Hematopoietic multipotent progenitor cell (in vitro differentiated cells): ENCODE data around the gene U2SURP. TPM values are rescaled to one million over a fixed set of nuclear protein-coding genes. Genes with fewer than 3 reads are reported as not detected.
"Not testable (repeated sequence)": the region's sequence is repeated elsewhere in the genome, so short reads cannot be mapped to it uniquely, and the experiment has no call there.

Experiments
- DNase-seq, 3 donors: peaks; one replicate each; pipeline ENCODE4 v3.0.0-alpha.2; 2011 to 2015; ENCODE audit warnings: low read depth in 2 of 3, low spot score in 2 of 3
- total RNA-seq: library from RNA; depleted of rRNA; stranded (reverse); fragments of >200 nt; gene quantifications from one replicate; pipeline ENCODE4 v1.2.3, GENCODE V29; 2012

The U2SURP gene
- total RNA-seq, 1 donor = 23.4 TPM

DNA sequence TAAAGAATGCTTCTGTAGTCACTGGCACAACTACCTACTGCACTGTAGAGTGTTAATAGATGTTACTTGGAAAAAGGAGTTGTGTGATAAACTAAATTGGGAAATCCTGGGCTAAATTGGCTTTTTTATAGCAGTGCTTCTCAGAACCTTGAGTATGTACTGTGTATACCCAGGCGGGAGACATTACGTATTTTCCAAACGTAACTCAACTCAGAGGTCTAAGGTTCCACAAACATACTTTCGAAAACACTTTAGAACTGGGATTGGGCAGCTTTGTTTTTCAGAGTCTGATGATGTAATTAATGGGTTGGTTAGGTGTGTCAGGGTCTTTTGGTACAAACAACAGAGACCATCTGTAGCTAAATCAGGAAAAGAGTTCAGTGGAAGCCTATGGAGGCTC, 64.7 kb downstream of the U2SURP start:
- no peak for DNase-seq

DNA sequence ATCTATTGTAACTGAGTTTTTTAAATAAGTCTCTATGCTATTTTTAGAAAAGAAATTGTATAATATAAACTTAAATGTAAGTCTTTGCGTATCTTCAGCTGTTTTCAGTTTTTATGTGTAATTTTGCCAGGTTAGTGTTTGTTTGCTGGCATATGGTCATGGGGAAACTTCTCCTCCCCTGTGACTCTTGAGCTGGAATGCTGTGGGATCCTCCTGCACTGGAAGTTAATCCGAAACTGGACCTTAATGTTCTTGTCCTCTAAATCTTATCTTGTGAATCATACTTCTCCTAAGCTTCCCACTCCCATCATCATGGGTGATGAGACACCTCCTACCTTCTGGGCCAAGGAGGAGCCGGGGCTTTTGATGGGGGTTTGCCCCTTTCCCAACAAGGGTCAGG, 65.8 kb downstream of the U2SURP start:
- DNase-seq = no peak

DNA sequence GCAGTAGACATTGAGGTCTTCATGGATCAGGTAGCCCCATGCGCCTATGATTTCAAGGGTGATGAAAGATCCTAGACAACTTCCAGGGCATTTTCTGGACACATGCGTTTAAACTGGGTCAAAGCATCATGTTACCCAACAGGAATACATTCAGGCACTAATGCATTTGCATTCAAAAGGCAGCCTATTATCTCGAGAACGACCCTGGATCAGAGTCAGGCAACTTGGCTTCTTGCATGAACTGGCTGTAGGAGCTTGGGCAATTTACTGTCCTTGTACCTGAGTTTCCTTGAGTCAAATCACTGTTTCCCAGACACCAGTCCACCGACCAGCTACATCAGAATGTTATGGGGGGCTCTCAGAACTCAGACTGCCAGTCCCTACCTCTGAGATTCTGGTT, 66.7 kb downstream of the U2SURP start:
- DNase-seq = no peak

DNA sequence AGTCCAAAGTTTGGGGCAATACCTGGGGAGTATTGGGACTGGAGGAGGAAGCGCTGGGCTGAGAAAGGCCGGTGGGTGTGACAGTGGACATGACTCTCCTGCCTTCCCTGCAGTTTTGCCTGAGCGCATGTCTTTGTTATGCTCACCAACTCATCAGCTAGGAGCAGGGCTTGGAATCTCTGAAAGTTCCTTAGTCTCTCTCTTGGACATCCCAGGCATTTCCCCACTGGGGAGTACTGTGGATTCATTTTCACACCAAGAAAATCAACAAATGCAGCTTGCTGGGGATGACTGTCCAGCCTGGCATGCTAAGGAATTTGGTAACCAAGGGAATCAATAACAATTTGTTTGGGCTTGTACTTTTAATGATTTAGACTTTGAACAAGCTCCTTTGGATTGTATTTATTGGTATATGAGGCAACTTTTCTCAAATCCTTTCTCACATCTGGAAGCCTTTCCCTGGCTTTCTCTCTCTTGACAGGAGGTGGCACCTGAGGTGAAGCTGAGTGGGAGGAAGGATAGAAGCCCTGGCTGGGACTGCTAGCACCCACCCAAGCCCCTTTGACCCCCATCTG, 69.7 kb downstream of the U2SURP start:
- DNase-seq = no peak

DNA sequence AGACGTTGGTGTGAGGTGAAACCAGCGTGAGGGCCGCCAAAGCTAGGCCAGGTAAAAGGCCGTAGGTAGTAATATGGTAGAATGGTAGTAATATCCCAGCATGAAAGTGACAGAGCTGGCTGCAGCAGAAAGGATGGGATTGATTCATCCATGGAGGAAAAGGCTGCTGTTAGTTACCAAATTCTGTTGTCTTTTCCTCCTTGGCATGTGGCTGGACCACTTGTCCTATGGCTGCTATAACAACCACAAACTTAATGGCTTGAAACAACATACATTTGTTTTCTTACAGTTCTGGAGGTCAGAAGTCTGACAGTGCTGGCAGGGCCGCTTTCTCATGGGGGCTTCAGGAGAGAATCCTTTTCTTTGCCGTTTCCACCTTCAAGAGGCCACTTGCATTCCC, 70.4 kb downstream of the U2SURP start:
- no peak for DNase-seq

DNA sequence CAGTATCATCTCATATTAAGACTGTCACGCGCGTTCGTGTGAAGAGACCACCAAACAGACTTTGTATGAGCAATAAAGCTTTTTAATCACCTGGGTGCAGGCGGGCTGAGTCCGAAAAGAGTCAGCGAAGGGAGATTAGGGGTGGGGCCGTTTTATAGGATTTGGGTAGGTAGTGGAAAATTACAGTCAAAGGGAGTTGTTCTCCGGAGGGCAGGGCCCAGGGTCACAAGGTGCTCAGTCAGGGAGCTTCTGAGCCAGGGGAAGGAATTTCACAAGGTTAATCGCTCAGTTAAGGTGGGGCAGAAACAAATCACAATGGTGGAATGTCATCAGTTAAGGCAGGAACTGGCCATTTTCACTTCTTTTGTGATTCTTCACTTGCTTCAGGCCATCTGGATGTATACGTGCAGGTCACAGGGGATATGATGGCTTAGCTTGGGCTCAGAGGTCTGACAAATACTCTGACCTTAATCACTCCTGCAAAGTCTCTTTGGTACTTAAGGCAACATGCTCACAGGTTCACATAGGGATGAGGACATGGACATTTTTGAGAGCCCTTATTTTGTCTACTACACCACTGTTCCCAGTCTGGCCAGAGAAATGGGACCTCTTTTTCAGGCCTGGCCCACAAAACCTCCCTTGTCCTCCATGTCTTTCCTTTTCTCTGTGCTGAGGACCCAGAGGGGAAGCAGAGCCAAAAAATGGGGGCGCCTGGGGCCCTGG, 71.1 kb downstream of the U2SURP start:
- not testable (repeated sequence) for DNase-seq

DNA sequence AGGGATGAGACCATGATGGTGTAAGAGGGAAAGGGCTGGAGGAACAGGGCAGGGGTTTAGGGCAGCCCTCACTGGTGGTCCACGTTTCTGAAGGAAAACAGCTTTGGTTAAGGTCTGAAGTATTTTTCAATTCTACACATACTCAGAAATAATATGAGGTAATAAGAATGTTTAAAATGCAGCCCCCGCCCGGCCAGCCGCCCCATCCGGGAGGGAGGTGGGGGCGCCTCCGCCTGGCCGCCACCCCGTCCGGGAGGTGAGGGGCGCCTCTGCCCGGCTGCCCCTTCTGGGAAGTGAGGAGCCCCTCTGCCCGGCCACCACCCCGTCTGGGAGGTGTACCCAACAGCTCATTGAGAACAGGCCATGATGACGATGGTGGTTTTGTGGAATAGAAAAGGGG, 72.2 kb downstream of the U2SURP start:
- DNase-seq = not testable (repeated sequence)

DNA sequence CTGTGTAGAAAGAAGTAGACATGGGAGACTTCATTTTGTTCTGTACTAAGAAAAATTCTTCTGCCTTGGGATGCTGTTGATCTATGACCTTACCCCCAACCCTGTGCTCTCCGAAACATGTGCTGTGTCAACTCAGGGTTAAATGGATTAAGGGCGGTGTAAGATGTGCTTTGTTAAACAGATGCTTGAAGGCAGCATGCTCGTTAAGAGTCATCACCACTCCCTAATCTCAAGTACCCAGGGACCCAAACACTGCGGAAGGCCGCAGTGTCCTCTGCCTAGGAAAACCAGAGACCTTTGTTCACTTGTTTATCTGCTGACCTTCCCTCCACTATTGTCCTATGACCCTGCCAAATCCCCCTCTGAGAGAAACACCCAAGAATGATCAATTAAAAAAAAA, 72.6 kb downstream of the U2SURP start:
- not testable (repeated sequence) for DNase-seq

DNA sequence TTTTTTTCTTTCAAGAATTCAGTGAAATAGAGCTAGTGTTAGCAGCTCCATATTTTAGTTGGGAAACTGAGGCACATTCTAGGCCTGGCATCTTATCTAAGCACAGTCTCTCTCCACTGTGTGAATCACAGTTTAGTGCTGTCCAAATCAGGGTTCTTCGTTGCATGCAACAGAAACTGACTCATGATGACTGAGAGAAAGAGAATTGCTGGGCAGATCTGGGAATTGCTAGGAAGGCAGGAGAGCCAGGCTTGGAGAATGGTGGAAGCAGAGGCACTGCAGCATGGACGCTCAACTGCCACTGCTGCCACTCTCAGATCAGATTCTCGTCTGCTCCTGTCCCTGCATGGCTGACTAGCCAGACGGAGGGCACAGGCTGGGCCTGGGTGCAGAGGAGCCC, 77.5 kb downstream of the U2SURP start:
- DNase-seq = no peak

DNA sequence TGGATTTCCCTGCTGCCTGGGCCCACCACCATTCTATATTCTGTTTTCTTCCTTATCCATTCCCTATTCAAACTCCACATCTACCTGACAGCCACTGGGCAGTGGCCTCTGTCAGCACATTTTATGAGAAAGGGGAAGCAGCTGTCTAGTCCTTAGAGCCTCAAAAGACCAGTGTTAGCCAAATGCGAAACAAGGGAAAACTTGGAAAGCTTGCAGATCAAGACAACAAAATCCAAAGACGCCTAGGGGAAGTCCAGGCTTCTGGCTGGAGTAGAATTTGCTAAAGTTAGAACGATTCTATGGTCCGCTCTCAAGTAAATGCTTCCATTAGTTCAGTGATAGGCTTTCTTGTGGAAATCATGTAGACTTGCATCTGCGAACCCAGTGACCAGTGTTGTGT, 78.8 kb downstream of the U2SURP start:
- DNase-seq = no peak

DNA sequence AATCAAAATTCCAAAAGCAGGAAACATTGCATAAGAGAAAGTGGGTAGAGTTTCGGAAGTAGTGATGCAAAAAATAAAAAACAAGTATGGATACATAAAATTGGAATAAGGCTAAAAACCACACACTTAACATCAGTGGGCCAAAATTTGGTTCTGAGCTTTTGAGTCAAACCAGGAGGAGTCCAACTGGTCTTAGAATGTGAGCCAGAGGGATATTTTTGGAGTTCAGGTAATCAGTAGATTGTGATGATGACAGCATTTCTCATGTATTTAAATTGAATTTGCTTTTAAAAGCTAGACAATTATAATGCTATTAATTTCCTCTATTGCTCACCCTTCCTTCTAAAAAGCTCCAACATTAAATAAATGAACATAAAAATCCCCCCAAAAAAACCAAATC, 80.0 kb downstream of the U2SURP start:
- DNase-seq = no peak

DNA sequence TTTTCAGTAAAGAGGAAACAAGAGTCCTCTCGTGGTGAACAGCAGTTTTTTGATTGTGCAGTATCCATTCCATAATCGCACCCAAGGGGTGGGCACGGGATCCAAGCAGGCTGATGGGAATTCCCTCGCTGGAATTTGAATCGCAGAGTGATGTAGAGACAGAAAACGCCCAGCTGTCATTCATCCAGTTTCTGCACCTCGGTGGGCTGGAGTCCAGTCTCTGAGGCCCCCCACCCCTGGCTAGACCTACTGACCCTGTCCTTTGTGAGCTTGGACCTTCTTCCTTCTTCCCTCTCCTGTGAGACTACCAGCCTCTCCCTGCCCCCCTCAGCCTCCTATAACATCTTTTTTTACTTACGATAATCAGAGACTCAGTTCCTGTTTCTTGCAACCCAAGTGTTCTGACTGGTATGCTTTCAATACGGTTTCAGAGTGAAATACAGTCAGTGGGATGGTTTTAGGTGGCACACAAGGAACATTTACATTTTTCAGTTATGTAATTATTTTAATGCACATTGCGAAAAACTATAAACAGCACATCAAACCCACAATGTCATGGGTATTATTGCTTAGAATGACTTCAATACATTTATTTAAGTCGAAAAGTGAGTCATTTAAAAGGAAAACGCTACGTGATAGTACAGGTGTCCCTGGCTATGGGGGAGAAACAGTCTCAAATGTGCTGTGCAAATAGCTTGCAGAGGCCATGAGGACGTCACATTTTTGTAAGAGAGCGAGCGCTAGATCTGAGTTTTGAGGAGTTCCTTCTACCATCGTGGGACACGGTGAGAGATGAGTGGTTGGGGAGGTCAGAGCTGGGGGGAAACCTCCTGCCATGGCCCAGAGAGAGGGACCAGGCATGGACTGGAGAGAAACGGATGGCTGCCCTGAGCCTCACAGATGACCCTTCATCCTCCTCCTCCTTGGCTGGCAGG, 80.7 kb downstream of the U2SURP start:
- no peak for DNase-seq

DNA sequence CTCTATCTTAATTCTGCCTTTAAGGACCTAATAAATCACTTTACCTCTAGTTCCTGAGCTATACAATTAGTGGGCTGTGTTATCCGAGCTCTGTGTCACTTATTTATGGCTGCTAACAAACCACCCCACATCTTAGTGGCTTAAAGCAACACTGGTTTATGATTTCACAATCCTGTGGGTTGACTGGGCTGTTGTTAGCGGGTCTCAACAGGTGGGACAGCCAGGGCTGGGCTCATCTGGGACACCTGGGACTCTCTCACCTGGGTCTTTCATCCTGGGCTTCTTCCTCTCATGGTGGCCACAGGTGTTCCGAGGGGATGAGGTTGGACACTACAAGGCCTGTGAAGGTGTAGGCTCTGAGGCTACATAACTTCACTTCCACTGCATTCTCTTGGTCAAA, 82.4 kb downstream of the U2SURP start:
- DNase-seq = no peak

DNA sequence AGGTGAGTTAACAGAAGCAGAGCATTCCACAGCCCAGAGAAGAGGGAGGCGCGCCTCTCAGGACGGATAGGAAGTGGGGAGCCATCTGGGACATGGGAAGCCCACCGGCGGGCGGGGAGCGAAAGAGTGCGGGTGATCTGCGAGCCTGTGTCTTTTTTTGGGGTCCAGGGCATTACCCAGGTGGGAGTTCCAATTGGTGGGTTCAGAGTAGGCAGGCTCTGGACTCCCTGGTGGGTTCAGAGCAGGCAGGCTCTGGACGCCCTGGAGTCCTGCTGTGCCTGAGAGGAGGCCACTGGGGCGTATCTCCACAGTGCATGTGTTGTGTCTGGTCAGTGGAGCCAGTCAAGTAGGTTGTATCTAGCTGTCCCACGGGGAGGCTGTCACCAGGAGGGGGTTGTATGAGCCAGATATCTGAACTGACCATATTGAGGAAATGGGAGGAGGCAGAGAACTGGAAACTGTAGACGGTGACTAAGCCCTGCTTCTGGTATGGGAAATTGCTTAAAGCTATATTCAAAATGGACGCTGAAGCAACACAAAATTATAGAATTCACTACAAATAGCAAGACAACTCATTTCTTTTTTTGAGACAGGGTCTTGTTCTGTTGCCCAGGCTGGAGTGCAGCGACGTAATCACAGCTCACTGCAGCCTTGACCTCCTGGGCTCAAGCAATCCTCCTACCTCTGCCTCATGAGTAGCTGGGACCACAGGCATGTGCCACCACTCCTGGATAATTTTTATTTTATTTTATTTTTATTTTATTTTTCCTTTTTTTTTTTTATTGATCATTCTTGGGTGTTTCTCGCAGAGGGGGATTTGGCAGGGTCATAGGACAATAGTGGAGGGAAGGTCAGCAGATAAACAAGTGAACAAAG, 83.7 kb downstream of the U2SURP start:
- peak in 2 of 3 donors; percentile 65 to 71 for DNase-seq

DNA sequence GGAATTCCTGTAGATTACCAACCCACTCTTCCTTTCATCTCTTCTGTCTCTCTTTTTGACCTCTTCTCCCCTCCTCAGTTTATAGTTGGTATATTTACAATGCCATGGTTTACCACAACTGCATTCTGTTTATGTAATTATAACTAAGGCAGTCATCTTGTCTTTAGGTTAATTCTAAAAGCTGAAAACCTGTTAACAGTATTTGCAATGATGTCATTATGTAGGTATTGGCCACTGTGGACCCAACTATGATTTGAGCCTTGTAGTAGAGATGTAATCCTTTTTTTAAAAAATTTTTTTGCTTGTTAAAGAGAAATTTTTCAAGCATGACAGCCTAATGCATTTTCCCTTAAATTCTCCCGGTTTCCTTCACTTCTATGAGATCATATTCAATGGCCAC, 87.5 kb downstream of the U2SURP start:
- DNase-seq = no peak

DNA sequence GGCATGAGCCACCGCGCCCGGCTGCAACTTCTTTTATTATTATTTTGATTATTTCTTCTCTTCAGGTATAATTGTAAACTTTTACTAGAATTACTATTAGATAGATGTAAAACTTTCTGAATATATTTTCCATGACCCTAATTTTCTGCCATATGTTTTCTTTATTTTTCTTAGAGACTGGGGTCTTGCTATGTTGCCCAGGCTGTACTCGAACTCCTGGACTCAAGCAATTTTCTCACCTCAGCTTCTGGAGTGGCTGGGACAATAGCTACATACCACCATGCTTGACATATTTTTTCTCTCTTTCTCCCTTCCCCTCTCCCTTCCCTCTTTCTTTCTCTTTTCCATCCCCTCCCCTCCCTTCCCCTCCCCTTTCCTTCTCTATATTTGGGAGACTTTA, 88.6 kb downstream of the U2SURP start:
- no peak for DNase-seq

DNA sequence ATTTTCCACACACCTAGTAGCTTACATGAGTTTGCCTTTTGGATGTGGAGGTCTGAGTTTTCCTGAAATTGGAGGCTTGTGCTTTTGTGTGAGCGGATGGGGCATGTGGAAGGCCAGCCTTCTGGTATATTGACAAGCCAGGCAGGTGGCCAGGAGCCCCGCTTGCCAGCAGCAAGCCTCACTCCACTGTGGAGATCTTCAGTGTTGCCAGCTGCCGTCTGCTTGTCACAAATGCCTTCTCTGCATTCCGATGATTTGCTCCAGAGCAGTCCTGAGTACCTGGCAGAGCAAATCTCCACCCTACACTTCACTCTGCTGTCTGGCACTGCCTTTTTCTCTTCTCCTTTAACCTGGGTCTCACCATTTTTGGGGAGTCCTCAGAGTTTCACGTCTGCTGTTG, 89.1 kb downstream of the U2SURP start:
- no peak for DNase-seq

DNA sequence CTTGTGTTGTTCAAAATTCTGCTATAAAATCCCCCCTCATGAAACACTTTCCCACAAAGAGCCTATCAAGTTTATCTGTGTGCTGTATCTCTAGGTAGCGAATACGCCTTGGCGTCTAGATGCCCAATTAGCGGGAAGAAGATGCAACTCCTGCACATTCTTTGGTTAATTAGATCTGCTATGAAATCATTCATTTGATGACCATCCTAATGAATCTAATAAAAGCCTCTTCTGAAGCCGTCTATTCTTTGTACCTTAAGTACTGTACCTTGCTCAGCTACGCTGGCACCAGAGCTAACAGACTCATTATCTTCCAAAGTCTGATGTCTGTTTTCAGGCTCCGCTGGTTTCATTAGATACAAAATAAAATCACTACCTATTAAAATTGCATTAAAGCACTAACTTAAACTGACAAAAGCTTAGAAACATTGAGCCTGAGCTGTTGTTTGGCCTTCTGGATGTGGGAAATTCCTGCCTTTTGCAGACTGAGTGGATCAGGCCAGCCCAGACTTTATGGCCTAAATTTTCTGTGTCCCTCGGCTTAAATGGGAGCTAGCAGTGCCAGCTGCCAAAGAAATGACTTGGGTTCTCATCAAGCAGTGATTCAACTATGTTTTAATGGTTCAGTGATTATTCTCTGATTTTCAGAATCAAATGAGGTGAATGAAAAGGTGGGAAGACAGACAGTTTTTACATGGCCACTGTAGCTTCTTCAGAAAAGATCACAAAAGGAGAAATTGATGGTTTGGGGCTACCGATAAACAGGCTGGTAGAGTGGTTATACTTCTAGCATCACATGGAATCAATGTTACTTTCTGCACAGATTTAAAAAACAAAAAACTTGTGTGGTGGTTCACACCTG, 89.8 kb downstream of the U2SURP start:
- DNase-seq = no peak

DNA sequence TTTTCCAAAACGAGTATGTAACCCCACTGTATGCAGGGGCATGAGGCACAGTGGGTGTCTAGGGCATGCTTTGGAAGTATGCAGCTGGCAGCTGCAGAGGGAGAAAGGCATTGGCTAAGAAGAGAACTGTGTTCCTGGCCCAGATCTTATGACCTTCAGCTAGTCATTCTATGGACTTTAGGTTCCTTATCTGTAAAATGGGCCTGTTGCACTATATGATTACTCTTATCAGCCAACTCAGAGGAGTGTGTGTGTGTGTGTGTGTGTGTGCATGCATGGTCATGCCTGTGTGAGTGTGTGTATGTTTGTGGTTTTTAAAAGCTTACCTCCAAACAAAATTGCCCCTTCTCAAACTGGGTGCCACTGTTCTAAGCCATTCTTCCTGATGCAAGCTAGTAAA, 90.8 kb downstream of the U2SURP start:
- DNase-seq = no peak

DNA sequence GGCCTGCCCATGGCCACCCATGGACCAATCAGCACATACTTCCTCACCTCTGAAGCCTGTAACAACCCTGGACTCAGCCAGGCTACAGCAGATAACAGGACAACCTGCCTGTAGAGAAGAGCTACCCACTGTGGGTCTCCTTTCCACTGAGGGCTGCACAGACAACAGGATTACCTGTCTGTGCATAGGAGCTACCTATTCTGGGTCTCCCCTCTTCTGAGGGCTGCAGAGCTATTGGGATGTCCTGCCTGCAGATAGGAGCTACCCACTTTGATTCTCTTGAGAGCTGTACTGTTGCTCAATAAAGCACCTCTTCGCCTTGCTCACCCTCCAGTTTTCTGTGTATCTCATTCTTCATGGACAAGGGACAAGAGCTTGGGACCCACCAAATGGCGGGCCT, 94.4 kb downstream of the U2SURP start:
- DNase-seq = no peak
